Measurements from ENCODE around the gene PRKAG3. TPM values are rescaled to one million over a fixed set of nuclear protein-coding genes. Genes with fewer than 3 reads are reported as not detected.

The PRKAG3 gene
- total RNA-seq, 4 donors from 2014 or later, result not detected

DNA sequence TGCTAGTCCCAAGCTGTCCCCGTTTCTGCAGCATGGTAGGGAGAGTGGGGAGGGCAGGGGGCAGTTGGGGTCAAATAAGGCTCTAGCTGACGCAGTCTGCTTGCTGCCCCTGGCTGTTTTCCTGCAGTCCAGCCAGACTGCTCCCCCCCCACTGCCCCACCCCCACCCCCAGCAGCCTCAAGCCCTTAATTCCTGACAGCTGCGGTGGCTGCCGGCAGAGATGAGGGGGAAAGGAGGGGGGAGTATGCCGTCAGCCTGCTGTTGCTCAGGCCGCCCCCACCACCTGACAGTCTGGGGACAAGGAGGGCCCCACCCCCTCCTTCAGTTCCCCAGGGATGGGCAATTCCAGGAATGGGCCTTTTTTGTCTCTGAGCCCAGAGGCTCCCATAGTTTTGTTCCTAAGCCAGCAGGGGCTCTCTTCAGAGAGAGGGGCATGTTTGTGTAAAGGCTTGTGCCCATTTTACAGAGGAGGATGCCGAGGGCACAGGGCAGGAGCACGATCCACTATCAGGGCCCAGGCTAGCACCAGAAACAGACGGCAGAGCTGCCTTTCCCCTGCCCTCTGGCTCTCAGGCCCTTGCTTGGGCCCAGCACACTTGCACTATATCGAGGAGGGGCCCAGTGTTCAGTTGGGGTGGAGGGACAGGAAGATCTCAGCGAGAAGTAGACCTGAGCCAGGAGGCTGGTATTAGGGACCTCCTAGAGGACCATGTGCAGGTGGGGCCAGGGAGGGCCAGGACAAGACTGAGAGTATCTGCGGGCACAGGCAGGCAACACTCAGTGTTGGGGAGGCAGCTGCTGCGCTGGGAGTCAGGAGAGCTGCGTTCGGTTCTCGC, 47.5 kb upstream of the PRKAG3 start:
- TF ChIP-seq CTCF (IDR thresholded peaks at IDR 0.05) (no peak), POLR2A (IDR thresholded peaks at IDR 0.05) (no peak)
- no peaks in the 10 kb centered on the region for H3K9me3 ChIP-seq
- no peak overlapping the region for H3K27ac ChIP-seq
- 19 to 31% methylated on average over 13 to 14 of the region's 16 CpGs for WGBS, 2 donors
- DNase-seq, result no peak
- no peak overlapping the region for H3K4me3 ChIP-seq (replicated peaks in 1 of 3)
- no peaks in the 10 kb centered on the region for H3K36me3 ChIP-seq
- intact Hi-C loops (cut with DNase I), result no loop called here
- peaks cover 4 to 27% of the 10 kb centered on the region in 2 donors for H3K4me1 ChIP-seq
- peaks cover 16% of the 10 kb centered on the region for H3K27me3 ChIP-seq

- TF ChIP-seq CTCF (IDR thresholded peaks at IDR 0.05), result no peak
- no peak for TF ChIP-seq POLR2A (IDR thresholded peaks at IDR 0.05)
- no peak overlapping the region for H3K4me3 ChIP-seq (replicated peaks in 1 of 3)
- peaks cover 4 to 21% of the 10 kb centered on the region in 2 donors for H3K4me1 ChIP-seq
- H3K27ac ChIP-seq, result no peak overlapping the region
- peaks cover 23% of the 10 kb centered on the region for H3K27me3 ChIP-seq
- intact Hi-C loops (cut with DNase I), result no loop called here
- H3K9me3 ChIP-seq, result no peaks in the 10 kb centered on the region
- DNase-seq, result no peak
- WGBS, 2 donors, result 28 to 30% methylated on average over 6 of the region's 6 CpGs
- H3K36me3 ChIP-seq, result no peaks in the 10 kb centered on the region
Measured at GRCh38 chr2:218878486-218878885, 46.9 kb upstream of the PRKAG3 start.

- Histone ChIP-seq H3K4me3 (replicated peaks in 1 of 3) (no peak overlapping the region), H3K27me3 (peaks cover 26% of the 10 kb centered on the region), H3K27ac (no peak overlapping the region), H3K4me1 (peaks cover 7 to 19% of the 10 kb centered on the region in 2 donors), H3K36me3 (no peaks in the 10 kb centered on the region), H3K9me3 (no peaks in the 10 kb centered on the region)
- 16 to 20% methylated on average over 1 to 4 of the region's 5 CpGs for WGBS, 2 donors
- DNase-seq, result no peak
- TF ChIP-seq POLR2A (IDR thresholded peaks at IDR 0.05) (no peak), CTCF (IDR thresholded peaks at IDR 0.05) (no peak)
- intact Hi-C loops (cut with DNase I), result no loop called here
Measured at GRCh38 chr2:218877891-218878290, 46.3 kb upstream of the PRKAG3 start.

DNA sequence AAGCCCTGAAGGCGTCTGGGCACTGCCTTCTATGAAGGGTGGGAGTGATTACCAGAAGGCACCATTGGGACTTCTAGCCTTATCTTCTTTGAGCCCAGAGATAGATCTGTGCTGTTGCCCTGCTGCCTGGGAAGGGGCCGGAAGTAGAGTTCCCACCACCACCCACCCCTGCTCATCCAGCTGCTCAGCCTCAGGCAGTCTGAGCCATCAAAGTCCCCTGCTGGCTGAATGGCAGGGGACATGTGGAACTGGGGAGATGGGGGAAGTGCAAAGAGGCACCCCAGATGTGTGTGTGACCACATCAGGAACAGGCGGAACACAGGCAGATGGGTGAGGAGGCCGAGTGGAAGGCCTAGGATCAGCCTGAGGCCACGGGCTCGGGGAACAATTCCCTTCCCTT, 45.7 kb upstream of the PRKAG3 start:
- DNase-seq, result no peak
- H3K36me3 ChIP-seq, result no peaks in the 10 kb centered on the region
- TF ChIP-seq POLR2A (IDR thresholded peaks at IDR 0.05) (no peak), CTCF (IDR thresholded peaks at IDR 0.05) (no peak)
- no peak overlapping the region for H3K4me3 ChIP-seq (replicated peaks in 1 of 3)
- WGBS, 2 donors, result 55 to 67% methylated on average over 6 of the region's 6 CpGs
- no peak overlapping the region for H3K27ac ChIP-seq
- intact Hi-C loops (cut with DNase I), result no loop called here
- peaks cover 7 to 19% of the 10 kb centered on the region in 2 donors for H3K4me1 ChIP-seq
- peaks cover 26% of the 10 kb centered on the region for H3K27me3 ChIP-seq
- H3K9me3 ChIP-seq, result no peaks in the 10 kb centered on the region

DNA sequence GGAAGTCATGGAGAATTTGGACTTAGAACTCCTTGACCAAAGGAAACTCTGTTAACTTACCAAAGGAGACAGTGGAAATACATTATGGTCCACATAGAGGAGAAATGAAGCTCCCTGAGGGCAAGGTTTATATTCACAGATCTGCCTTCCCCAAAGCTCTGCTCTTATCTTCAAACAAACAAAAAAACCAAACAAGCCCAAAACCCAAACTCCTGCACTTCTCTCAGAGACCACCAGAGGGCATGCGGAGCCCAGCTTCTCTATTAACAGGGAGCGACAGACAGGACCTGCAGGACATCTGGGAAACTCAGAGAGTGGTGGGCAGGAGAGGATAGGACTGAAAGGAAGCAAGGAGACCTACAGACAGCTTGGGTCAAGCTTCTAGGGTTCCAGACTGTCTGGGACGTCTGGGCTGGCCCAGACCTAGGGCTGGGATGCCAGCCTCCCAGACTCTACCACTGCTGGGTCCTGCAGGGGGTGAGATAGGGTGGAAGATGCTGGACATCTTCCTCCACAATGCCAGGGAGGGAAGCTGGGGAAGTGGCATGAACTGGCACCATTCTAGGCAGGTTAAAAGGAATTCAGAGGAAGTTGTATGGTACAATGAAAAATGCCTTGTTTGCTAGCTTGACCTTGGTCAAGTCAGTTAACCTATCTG, 45.1 kb upstream of the PRKAG3 start:
- H3K27me3 ChIP-seq, result peaks cover 26% of the 10 kb centered on the region
- H3K9me3 ChIP-seq, result no peaks in the 10 kb centered on the region
- WGBS, 2 donors, result 0% methylated on average over 3 of the region's 3 CpGs
- DNase-seq, result peak; percentile 64 to 68
- TF ChIP-seq CTCF (IDR thresholded peaks at IDR 0.05), result peak; percentile 75 to 92 (median 87)
- no peak for TF ChIP-seq POLR2A (IDR thresholded peaks at IDR 0.05)
- H3K4me1 ChIP-seq, result peaks cover 7 to 22% of the 10 kb centered on the region in 2 donors
- no peak overlapping the region for H3K4me3 ChIP-seq (replicated peaks in 1 of 3)
- intact Hi-C loops (cut with DNase I), result no loop called here
- no peak overlapping the region for H3K27ac ChIP-seq
- H3K36me3 ChIP-seq, result no peaks in the 10 kb centered on the region
